Stimulated activated CD8-positive, alpha-beta memory T cell treated with anti-CD3 and anti-CD28 coated beads, Interleukin-7, amount 100 ng/mL, for 48 hours (primary cell): ENCODE data around the gene UFD1.

ENCODE experiments used
- DNase-seq, 2 donors: peaks; one replicate each; pipeline ENCODE4 v3.0.0-alpha.2; 2020; ENCODE audit warnings: low read depth in 1 of 2; ENCODE audit errors: extremely low read depth in 1 of 2

Gene UFD1

GRCh38 chr22:19516378-19517170, 37.6 kb upstream of the UFD1 start:
- no peak for DNase-seq

- DNase-seq = no peak
These were observed 36.8 kb upstream of the UFD1 start for GRCh38 chr22:19515654-19516377.

DNA sequence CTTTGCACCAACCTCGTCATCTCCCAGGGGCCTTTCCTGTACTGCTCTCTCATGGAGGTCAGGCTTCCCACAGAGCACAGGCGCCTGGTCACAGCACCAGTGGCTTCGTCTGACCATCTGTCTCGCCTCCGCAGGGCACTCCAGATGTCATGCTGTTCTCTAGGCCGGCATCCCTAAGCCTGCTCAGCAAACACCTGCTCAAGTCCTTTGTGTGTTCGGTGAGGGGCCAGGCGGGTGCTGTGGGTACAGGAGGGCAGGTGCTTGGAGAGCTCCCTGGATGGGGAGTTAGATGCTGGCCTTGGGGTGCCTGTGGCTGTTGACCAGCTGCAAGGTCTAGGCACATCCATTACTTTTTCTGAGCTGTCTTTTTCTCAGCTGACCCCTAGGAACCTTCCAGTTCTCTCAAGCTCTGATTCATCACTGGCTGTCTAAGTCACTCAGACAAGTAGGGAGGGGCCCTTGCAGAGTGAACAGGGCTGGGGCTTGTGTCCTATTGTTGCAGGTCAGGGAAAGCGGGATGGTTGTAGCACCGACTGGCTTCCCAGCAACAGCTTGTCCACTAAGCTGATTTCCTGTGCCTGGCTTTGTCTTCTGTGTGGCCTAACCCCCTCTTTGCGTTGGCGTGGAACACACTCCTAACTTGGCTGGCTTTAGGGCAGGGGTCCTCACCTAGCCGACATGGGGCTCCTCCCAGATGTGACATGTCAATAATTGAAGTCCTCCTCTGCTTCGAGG, 36.0 kb upstream of the UFD1 start:
- no peak for DNase-seq

GRCh38 chr22:19513823-19514222, 34.8 kb upstream of the UFD1 start:
- DNase-seq = no peak

DNA sequence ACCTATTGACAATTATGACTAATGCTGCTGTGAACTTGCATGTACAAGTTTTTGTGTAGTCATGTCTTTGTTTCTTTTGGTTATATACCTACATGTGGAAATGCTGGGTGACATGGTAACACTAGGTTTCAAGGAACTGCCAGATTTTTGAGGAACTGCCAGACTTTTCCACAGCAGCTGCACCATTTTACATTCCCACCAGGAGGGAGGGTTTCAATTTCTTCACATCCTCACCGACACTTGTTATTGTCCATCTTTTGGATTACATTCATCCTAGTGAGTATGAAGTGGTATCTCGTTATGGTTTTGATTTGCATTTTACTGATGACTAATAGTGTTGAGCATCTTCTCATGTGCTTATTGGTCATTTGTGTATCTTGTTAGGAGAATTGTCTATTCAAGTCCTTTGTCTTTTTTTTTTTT, 31.9 kb upstream of the UFD1 start:
- DNase-seq = no peak

DNA sequence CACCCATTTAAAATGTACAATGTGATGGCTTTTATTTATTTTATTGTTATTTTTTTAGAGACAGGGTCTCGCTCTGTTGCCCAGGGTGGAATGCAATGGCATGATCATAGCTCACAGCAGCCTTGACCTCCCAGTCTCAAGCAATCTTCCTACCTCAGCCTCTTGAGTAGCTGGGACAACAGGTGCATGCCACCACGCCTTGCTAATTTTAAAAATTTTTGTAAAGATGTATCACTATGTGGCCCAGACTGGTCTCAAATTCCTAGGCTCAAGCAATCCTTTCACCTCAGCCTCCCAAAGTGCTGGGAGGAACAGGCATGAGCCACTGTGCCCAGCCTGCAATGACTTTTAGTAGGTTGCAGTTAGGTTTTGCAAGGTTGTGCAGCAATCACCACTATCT, 30.9 kb upstream of the UFD1 start:
- DNase-seq = no peak

DNA sequence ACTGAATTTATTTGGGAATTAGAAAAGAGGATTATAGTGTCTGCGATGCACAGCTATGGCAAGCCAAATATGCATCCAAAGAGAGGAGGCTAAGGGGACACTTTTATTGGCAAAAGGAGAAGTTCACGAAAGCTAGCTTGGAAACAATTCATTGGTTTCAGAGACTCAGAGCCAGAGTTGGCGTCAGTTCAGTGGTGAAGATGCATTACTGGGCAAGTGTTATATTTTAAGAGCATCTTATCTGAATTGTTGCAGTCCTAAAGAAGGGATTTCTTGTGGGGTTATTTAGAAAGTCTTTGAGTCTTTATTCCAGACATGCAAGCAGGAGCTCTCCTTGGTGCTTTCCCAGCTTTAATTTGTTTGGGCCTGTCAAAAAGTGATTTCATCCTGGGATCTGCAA, 30.2 kb upstream of the UFD1 start:
- no peak for DNase-seq

DNA sequence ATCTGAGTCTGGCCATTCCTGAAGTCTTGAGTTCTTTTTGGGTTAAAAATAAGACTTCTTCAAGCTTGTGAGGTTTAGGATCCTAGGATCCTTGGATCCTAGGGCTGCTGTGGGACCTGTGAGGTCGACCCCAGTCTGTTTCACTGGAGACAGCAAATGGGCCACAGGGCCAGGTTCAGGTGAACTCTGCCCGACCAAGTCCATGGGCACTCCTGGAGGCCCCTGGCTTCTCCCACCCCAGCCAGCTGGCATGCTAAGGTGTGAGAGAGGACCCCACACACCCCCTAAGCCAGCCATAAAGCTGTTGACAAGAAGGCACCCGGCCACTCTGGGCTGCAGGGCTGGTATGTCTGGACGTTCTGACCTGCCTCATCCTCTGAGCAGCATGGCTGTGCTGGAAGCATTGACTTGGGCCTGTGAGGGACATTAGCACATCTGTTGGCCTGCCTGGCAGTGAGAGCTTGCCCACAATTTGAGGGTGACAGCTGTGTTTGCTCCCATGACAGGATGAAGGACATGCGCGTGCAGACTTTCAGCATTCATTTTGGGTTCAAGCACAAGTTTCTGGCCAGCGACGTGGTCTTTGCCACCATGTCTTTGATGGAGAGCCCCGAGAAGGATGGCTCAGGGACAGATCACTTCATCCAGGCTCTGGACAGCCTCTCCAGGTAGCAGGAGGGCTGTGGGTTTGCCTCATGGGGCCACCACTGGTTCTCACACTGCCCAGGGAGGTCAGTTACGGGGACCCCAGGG, 29.2 kb upstream of the UFD1 start:
- no peak for DNase-seq

- no peak for DNase-seq
These were observed 28.5 kb upstream of the UFD1 start for GRCh38 chr22:19507534-19507861.

- DNase-seq = no peak
These were observed 27.2 kb upstream of the UFD1 start for GRCh38 chr22:19506212-19506611.

DNA sequence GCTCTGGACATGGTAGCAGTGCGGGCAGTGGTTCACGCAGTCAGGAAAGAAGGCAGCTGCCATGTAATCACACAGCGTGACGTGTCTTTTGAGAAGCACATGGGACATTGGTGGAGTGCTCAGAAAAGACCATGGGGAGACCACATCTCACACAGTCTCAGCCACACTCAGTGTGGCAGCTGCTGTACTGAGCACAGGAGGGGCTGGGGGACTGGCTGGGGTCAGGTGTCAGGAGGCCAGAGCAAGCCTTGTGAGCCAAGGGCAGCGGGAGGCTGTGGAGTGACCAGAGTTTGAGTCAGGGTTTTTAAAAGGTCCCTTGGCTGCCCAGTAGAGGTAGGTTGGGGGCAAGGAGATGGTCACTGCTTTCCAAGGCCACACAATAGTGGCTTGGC, 26.7 kb upstream of the UFD1 start:
- no peak for DNase-seq

- DNase-seq = no peak
These were observed 26.1 kb upstream of the UFD1 start for GRCh38 chr22:19504900-19505734.

GRCh38 chr22:19503869-19504268, 24.9 kb upstream of the UFD1 start:
- DNase-seq = no peak

DNA sequence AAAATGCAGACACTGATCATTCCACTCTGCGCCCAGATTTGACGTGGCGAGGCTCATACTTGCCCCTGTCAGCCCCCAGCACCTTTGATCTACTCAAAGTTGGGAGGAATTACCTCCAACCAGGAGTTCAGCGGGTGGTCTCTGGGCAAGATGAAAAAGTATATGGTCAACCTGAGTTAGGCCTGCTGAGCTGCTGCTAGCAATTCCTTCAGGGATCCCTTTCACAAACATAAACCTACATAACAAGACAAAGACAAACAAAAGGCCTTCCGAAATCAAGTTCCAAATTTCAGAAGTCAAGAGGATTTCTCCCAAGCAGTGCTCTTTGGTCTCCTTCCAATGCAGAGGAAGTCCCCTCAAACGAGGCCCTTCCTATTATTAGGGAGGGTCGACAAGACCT, 24.4 kb upstream of the UFD1 start:
- no peak for DNase-seq

GRCh38 chr22:19501897-19502447, 23.0 kb upstream of the UFD1 start:
- DNase-seq = no peak

- DNase-seq = no peak
These were observed 20.9 kb upstream of the UFD1 start for GRCh38 chr22:19499880-19500242.

- DNase-seq = no peak
These were observed 20.4 kb upstream of the UFD1 start for GRCh38 chr22:19499236-19499879.

- no peak for DNase-seq
These were observed 19.8 kb upstream of the UFD1 start for GRCh38 chr22:19498866-19499190.

DNA sequence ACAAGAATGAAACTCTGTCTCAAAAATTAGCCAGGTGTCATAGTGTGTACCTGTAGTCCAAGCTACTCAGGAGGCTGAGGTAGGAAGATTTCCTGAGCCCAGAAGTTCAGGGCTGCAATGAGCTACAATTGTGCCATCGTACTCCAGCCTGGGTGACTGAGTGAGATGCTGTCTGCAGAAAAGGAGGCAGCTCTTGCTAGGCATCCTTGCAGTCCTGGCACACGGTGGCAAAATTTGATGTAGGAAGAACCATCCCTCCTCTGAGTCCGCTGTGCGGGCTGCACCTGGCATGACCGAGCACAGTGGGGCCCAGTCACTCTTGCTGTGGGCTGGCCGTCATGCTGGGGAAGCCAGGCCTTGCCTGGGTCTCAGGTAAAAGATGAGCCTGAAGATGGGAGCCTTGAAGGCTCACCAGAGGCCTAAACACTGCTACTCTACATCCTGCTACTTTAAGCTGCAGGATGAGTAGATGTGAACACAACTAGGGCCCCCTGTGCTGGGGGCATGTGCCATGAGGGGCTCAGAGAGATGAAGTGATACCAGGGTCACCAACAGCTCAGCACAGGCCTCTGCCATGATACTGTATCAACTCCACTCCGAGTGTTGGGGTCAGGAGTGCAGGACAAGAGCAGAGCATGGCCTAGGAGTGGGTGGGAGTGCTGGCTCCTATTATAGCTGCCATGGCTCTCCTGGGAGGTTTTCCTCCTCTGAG, 19.3 kb upstream of the UFD1 start:
- no peak for DNase-seq
